ENCODE data around the gene SLC35D2. TPM values are rescaled to one million over a fixed set of nuclear protein-coding genes. Genes with fewer than 3 reads are reported as not detected.
A peak's percentile ranks its signal among the peaks of the same experiment; 100 is the strongest.
"Not testable (repeated sequence)": the region's sequence is repeated elsewhere in the genome, so short reads cannot be mapped to it uniquely, and the experiment has no call there.

SLC35D2 gene
- total and polyA plus RNA-seq, 7 donors: 12.9 to 118 (median 22.4) TPM

DNA sequence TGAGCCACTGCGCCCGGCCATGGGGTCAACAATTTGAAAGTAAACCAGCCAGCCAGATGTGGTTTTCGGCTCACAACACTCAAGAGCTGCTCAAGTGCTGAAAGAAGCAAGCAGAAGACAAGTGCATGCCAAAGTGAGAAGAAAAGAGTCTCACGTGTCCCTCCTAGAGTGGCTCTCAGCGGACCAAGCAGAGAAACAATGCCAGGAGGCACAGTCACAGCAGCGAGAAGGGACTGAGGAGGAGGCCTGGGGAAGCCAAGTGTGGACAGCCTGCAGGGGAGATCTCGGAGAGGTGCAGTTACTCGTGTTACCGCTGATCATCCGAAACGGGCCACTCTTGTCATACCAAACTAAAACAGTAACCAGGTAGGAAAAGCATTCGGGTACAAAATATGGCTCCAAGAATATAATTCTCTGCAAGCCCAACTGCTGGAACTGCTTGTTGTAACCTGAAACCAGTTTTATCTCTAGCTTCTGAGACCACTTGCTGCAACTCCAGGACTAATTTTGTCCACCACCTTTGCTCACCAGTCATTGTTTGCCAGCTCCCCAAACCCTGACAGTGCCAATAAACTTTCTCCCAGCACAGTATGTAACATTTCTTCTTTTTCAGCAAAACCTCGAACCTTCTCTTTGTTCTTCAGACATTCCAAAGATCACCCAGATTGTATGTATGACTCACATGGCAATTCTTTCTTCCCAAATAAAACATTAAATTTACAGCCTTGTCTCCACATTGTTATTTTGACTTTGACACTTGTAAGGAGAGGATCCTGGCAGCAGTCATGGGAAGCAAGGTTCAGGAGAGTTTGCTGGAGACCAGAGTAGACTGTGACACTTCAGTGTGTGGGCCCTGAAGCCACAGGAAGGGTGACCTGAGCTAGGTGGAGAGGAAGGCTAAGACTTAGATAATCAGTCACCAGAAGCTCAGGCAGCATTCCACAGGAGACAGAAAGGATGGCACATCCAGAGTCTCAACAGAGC, 6.3 kb downstream of the SLC35D2 start:
- Histone ChIP-seq H3K4me3 (no peak overlapping the region), H3K9me3 (no peaks in the 10 kb centered on the region), H3K4me1 (peaks cover 0 to 28% (median 19%) of the 10 kb centered on the region in 4 donors), H3K36me3 (no peaks in the 10 kb centered on the region), H3K27ac (peak overlapping the region in 3 of 4 donors; percentile 3 to 45 (median 43)), H3K27me3 (no peaks in the 10 kb centered on the region)
- TF ChIP-seq POLR2AphosphoS5 (IDR thresholded peaks at IDR 0.05): peak in 1 of 4 donors; percentile 25
- TF ChIP-seq EP300 (IDR thresholded peaks at IDR 0.05): no peak
- TF ChIP-seq, protein P1, sequence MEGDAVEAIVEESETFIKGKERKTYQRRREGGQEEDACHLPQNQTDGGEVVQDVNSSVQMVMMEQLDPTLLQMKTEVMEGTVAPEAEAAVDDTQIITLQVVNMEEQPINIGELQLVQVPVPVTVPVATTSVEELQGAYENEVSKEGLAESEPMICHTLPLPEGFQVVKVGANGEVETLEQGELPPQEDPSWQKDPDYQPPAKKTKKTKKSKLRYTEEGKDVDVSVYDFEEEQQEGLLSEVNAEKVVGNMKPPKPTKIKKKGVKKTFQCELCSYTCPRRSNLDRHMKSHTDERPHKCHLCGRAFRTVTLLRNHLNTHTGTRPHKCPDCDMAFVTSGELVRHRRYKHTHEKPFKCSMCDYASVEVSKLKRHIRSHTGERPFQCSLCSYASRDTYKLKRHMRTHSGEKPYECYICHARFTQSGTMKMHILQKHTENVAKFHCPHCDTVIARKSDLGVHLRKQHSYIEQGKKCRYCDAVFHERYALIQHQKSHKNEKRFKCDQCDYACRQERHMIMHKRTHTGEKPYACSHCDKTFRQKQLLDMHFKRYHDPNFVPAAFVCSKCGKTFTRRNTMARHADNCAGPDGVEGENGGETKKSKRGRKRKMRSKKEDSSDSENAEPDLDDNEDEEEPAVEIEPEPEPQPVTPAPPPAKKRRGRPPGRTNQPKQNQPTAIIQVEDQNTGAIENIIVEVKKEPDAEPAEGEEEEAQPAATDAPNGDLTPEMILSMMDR (IDR thresholded peaks at IDR 0.05): no peak
- no peak for TF ChIP-seq POLR2A (IDR thresholded peaks at IDR 0.05)
- WGBS, 2 donors: 81 to 88% methylated on average over 13 of the region's 13 CpGs
- intact Hi-C loops (cut with DNase I): no loop called here
- DNase-seq: peak; percentile 30

DNA sequence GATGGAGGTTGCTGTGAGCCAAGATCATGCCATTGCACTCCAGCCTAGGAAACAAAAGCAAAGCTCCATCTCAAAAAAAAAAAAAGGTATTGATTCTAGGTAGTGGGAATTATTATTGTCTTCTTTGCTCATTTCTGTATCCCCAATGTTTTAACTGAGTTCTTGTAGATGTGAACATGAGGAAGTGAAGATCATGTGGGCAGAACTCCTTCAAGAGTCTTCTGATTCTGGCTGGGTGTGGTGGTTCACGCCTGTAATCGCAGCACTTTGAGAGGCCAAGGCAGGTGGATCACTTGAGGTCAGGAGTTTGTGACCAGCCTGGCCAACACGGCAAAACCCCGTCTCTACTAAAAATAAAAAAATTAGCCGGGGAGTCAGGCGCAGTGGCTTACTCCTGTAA, 8.0 kb downstream of the SLC35D2 start:
- H3K27ac ChIP-seq; H3K9me3 ChIP-seq; intact Hi-C loops (cut with DNase I); H3K36me3 ChIP-seq; DNase-seq; H3K4me3 ChIP-seq; H3K27me3 ChIP-seq: not testable (repeated sequence)
- WGBS, 2 donors: 89 to 94% methylated on average over 6 of the region's 6 CpGs
- peaks cover 0 to 16% (median 14%) of the 10 kb centered on the region in 4 donors for H3K4me1 ChIP-seq

DNA sequence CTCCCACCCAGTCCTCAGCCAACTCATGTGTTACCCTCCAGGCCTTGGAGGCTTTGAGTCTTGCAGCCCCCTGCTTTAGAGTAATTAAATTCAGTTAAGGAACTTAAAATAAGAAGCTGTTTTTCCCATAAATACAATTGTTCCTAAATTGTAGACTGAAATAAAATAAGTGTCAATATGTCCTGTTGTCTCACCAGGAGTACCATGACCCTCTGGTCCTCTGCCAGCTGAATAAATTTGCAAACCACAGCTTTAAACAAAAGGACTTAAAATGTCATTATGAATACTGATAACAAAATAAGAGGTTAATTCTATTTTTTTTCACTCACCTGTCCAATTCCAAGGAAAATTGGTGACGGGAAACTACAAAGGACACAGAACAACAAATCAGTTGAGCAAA, 15.6 kb downstream of the SLC35D2 start:
- H3K27ac ChIP-seq: no peak overlapping the region
- TF ChIP-seq POLR2AphosphoS5 (IDR thresholded peaks at IDR 0.05): no peak
- TF ChIP-seq EP300 (IDR thresholded peaks at IDR 0.05): no peak
- TF ChIP-seq, protein P1 (IDR thresholded peaks at IDR 0.05): no peak
- no peak for TF ChIP-seq POLR2A (IDR thresholded peaks at IDR 0.05)
- no peaks in the 10 kb centered on the region for H3K27me3 ChIP-seq
- peaks cover 0 to 27% (median 4%) of the 10 kb centered on the region in 4 donors for H3K36me3 ChIP-seq
- DNase-seq: no peak
- H3K4me1 ChIP-seq: peaks cover 0 to 5% (median 0%) of the 10 kb centered on the region in 4 donors
- WGBS, 2 donors: 97 to 100% methylated on average over 1 of the region's 1 CpG
- intact Hi-C loops (cut with DNase I): no loop called here
- H3K4me3 ChIP-seq: no peak overlapping the region
- no peaks in the 10 kb centered on the region for H3K9me3 ChIP-seq

DNA sequence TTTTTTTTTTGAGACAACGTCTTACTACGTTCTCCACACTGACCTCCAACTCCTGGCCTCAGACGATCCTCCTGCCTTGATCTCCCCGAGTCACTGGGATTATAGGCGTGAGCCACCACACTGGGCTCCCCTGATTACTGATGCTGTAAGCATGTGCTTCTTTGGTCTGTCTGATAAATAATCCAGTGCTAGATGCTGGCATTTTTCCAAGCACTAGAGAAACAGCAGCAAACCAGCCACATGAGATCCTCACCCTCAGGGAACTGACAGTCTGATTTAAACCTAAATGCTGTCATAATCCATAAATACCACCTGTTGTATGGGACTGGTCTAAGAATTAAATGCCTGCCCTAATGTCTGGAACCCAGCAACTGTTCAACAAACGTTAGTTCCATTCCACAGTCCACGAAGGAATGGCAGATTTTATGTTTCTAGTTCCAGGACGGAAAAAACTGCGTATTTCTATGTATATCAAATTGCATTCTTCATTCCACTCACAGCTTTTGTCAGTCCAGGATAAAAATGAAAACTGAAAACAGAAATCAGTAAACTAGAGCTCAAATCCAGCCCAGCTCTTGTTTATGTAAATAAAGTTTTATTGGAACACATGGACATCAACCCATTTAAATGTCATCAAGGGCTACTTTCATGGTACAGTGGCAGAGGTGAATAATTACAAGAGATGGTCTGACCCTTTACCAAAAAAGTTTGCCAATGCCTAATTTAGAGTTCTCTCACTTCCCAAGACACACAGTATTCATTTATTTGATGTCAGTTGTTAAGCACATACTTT, 20.1 kb downstream of the SLC35D2 start:
- no peaks in the 10 kb centered on the region for H3K9me3 ChIP-seq
- WGBS, 2 donors: 93 to 94% methylated on average over 9 of the region's 9 CpGs
- TF ChIP-seq, protein P1 (IDR thresholded peaks at IDR 0.05): no peak
- TF ChIP-seq POLR2AphosphoS5 (IDR thresholded peaks at IDR 0.05) (no peak), EP300 (IDR thresholded peaks at IDR 0.05) (no peak), POLR2A (IDR thresholded peaks at IDR 0.05) (no peak)
- no peak for DNase-seq
- H3K4me1 ChIP-seq: no peaks in the 10 kb centered on the region
- H3K27me3 ChIP-seq: no peaks in the 10 kb centered on the region
- H3K27ac ChIP-seq: no peak overlapping the region
- no peak overlapping the region for H3K4me3 ChIP-seq
- intact Hi-C loops (cut with DNase I): no loop called here
- H3K36me3 ChIP-seq: peaks cover 0 to 67% (median 7%) of the 10 kb centered on the region in 4 donors

DNA sequence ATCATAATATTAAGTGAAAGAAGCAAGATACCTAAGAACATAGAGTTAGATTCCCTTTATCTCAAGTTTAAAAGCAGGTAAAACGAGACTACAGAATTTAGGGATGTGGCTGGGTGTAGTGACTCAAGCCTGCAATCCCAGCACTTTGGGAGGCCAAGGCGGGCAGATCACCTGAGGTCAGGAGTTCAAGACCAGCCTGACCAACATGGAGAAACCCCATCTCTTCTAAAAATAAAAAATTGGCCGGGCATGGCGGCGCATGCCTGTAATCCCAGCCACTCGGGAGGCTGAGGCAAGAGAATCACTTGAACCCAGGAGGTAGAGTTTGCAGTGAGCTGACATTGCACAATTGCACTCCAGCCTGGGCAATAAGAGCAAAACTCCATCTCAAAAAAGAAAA, 21.4 kb downstream of the SLC35D2 start:
- peaks cover 2 to 79% (median 8%) of the 10 kb centered on the region in 4 donors for H3K36me3 ChIP-seq
- 96 to 97% methylated on average over 6 of the region's 6 CpGs for WGBS, 2 donors

More for the DNA sequence above, 21.4 kb downstream of the SLC35D2 start:
- intact Hi-C loops (cut with DNase I); H3K4me1 ChIP-seq; H3K27me3 ChIP-seq; H3K4me3 ChIP-seq; DNase-seq; H3K27ac ChIP-seq; H3K9me3 ChIP-seq: not testable (repeated sequence)
